K562 (cell line): ENCODE measurements around the gene PCNX3. TPM values are rescaled to one million over a fixed set of nuclear protein-coding genes. Genes with fewer than 3 reads are reported as not detected.

Experiments
- ARHGAP35 ChIP-seq: fragments of 450-650 bp; IDR thresholded peaks from 2 replicates; pipeline ENCODE4 v1.6.1; 2018; ENCODE audit not compliant: partially characterized antibody
- EGR1 ChIP-seq: fragments of 450-650 bp; conservative IDR thresholded peaks from 2 replicates; pipeline ENCODE4 v1.6.1; 2017; ENCODE audit warnings: mild to moderate bottlenecking
- FOS ChIP-seq: IDR thresholded peaks from 3 replicates; pipeline ENCODE4 v1.6.1; 2011; ENCODE audit not compliant: insufficient read length; ENCODE audit errors: extremely low read depth
- GTF2A2 ChIP-seq: IDR thresholded peaks from 2 replicates; pipeline ENCODE4 v1.6.1; 2016; ENCODE audit warnings: mild to moderate bottlenecking, missing genetic modification characterization, missing compliant biosample characterization
- HOXB6 ChIP-seq: fragments of 250-450 bp; sonication (Bioruptor Pico); IDR thresholded peaks from 2 replicates; pipeline ENCODE4 v1.5.1; 2022; ENCODE audit warnings: mild to moderate bottlenecking, borderline replicate concordance
- KLF6 ChIP-seq: fragments of 250-450 bp; sonication (Bioruptor Pico); IDR thresholded peaks from 2 replicates; pipeline ENCODE4 v1.4.0; 2020; ENCODE audit warnings: mild to moderate bottlenecking, moderate library complexity, borderline replicate concordance
- POLR3G ChIP-seq: IDR thresholded peaks from 2 replicates; pipeline ENCODE4 v1.6.1; 2011; ENCODE audit not compliant: insufficient read length, insufficient replicate concordance; ENCODE audit errors: extremely low read depth
- RB1 ChIP-seq: fragments of 450-650 bp; IDR thresholded peaks from 2 replicates; pipeline ENCODE4 v1.6.1; 2017; ENCODE audit warnings: low read depth, mild to moderate bottlenecking
- RBFOX2 ChIP-seq: fragments of 200-400 bp; formaldehyde crosslinking; IDR thresholded peaks from 2 replicates; pipeline ENCODE4 v1.6.1; 2017; ENCODE audit warnings: low read depth, mild to moderate bottlenecking, low read length, moderate library complexity
- TAF1 ChIP-seq: IDR thresholded peaks from 2 replicates; pipeline ENCODE4 v1.6.1; 2011; ENCODE audit warnings: mild to moderate bottlenecking, low read length, moderate library complexity; ENCODE audit not compliant: insufficient read depth, control insufficient read depth, severe bottlenecking; ENCODE audit errors: extremely low read depth
- TFAP4 ChIP-seq: sonication (generic); formaldehyde crosslinking; IDR thresholded peaks from 2 replicates; pipeline ENCODE4 v1.8.0; 2022; ENCODE audit warnings: missing genetic modification reagents, mild to moderate bottlenecking, moderate library complexity, borderline replicate concordance
- THAP7 ChIP-seq: fragments of 250-450 bp; sonication (Bioruptor Pico); IDR thresholded peaks from 2 replicates; pipeline ENCODE4 v1.5.0; 2021
- ZBTB9 ChIP-seq: fragments of 450-650 bp; formaldehyde crosslinking; IDR thresholded peaks from 2 replicates; pipeline ENCODE4 v1.4.0; 2020; ENCODE audit warnings: mild to moderate bottlenecking, moderate library complexity
- ZNF655 ChIP-seq: fragments of 250-450 bp; sonication (Bioruptor Pico); IDR thresholded peaks from 2 replicates; pipeline ENCODE4 v1.5.0; 2021
- ZNF740 ChIP-seq, 3 experiments: fragments of 200-800 bp in 1 of 3; sonication (Bioruptor generic) in 1 of 3; sonication (generic) in 1 of 3; formaldehyde crosslinking in 1 of 3; IDR thresholded peaks; 2 replicates each; pipeline versions ENCODE4 v1.6.1 to v1.8.0; 2016 to 2022; ENCODE audit warnings: mild to moderate bottlenecking in 2 of 3, missing compliant biosample characterization in 2 of 3, missing genetic modification characterization in 2 of 3, missing genetic modification reagents in 1 of 3
- ZNF778 ChIP-seq: fragments of 450-650 bp; formaldehyde crosslinking; IDR thresholded peaks from 2 replicates; pipeline ENCODE4 v1.4.0; 2020; ENCODE audit warnings: mild to moderate bottlenecking, moderate library complexity
- polyA plus RNA-seq, 8 experiments: library from polyadenylated mRNA; depleted of rRNA in 4 of 8; stranded (reverse) in 5 of 8; unstranded in 3 of 8; fragments of >200 nt; fragmentation: Nextera tagmentation in 2 of 8; fragmentation: Illumina TruSeq in 1 of 8; extraction: Ambion mirVana in 2 of 8; extraction: Trizol in 1 of 8; gene quantifications; 2 replicates each; pipeline versions ENCODE4 v1.2.1 to v1.2.3, GENCODE V29; 2011 to 2014; ENCODE audit warnings: inconsistent platforms in 1 of 8, missing spikeins in 1 of 8
- total RNA-seq, 7 experiments: library from RNA; depleted of rRNA in 6 of 7; stranded (reverse); fragments of >200 nt in 6 of 7; fragmentation: Illumina TruSeq in 2 of 7; extraction: Trizol in 2 of 7; gene quantifications; 2 replicates each; pipeline versions ENCODE4 v1.2.1 to v1.2.3, GENCODE V29; 2011 to 2021; ENCODE audit warnings: low replicate concordance in 1 of 7
- TF ChIP-seq, protein P1 (sequence below), 3 experiments: fragments of 200-800 bp in 1 of 3; fragments of 250-450 bp in 1 of 3; fragments of 450-650 bp in 1 of 3; sonication (Bioruptor Pico) in 1 of 3; sonication (Bioruptor generic) in 1 of 3; formaldehyde crosslinking in 1 of 3; IDR thresholded peaks; 2 replicates each; pipeline versions ENCODE4 v1.6.1 to v1.8.0; 2016 to 2022; ENCODE audit warnings: mild to moderate bottlenecking in 2 of 3, missing genetic modification characterization in 2 of 3, missing compliant biosample characterization in 1 of 3, moderate library complexity in 1 of 3

The PCNX3 gene
- total and polyA plus RNA-seq, 9 of the 15 experiments (the other 6 are each of a cell fraction or from before 2014, with no cell fraction given), result 0.11 to 47.8 (median 12.8) TPM

DNA sequence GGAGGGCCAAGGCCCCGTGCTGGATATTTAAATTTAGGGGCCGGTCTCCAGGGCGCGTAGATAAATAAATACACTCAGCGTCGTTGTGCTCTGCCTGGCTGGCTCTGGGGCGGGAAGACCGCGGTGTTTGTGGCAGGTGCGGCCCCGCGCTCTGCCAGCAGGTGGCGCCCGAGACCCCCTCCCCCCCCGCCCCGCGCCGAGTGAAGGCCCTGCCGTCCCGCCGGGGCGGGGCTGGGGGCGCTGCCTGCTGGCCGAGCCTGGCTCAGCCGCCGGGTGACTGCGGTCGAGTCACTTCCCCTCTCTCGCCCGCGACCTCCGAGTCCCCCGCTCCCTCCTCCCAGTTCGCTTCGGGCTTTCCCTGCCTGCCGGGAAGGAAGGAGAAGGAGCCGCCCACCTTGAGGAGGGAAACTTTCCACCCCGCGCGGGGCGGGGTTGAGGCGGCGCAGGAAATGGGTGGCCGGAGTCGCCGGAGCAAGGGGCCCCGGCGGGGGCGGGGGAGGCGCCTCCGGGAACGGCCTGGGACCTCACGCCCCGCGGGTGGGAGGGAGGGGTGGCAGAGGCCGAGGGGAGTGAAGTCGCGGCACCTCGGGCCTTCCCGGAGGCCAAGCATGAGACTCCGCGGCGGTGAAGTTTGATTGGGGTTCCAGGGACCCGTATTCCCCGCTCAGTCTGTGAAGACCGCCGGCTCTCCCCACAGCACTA lies 41.3 kb upstream of the PCNX3 start (continued):
- no peak for TF ChIP-seq GTF2A2 (tag)
- peak; percentile 86 for TF ChIP-seq EGR1
- no peak for TF ChIP-seq THAP7 (CRISPR knock-in tag)
- TF ChIP-seq RB1, result peak; percentile 96
- TF ChIP-seq, protein P1, sequence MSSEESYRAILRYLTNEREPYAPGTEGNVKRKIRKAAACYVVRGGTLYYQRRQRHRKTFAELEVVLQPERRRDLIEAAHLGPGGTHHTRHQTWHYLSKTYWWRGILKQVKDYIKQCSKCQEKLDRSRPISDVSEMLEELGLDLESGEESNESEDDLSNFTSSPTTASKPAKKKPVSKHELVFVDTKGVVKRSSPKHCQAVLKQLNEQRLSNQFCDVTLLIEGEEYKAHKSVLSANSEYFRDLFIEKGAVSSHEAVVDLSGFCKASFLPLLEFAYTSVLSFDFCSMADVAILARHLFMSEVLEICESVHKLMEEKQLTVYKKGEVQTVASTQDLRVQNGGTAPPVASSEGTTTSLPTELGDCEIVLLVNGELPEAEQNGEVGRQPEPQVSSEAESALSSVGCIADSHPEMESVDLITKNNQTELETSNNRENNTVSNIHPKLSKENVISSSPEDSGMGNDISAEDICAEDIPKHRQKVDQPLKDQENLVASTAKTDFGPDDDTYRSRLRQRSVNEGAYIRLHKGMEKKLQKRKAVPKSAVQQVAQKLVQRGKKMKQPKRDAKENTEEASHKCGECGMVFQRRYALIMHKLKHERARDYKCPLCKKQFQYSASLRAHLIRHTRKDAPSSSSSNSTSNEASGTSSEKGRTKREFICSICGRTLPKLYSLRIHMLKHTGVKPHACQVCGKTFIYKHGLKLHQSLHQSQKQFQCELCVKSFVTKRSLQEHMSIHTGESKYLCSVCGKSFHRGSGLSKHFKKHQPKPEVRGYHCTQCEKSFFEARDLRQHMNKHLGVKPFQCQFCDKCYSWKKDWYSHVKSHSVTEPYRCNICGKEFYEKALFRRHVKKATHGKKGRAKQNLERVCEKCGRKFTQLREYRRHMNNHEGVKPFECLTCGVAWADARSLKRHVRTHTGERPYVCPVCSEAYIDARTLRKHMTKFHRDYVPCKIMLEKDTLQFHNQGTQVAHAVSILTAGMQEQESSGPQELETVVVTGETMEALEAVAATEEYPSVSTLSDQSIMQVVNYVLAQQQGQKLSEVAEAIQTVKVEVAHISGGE (CRISPR knock-in tag; IDR thresholded peaks at IDR 0.05), result peak in 1 of 3 experiments; percentile 85; a peak in 3 of 6 replicates
- TF ChIP-seq TFAP4 (CRISPR knock-in tag), result peak; percentile 85
- TF ChIP-seq FOS, result no peak
- TF ChIP-seq KLF6 (CRISPR knock-in tag), result no peak
- TF ChIP-seq ZNF740 (CRISPR knock-in tag; IDR thresholded peaks at IDR 0.05), result peak; percentile 98
- peak in 1 of 2 experiments; percentile 97; a peak in 2 of 4 replicates for TF ChIP-seq ZNF740 (tag; IDR thresholded peaks at IDR 0.05)
- no peak for TF ChIP-seq ARHGAP35
- TF ChIP-seq ZNF778 (CRISPR knock-in tag), result no peak
- TF ChIP-seq ZNF655 (CRISPR knock-in tag), result no peak
- TF ChIP-seq TAF1, result no peak
- no peak for TF ChIP-seq HOXB6 (CRISPR knock-in tag)
- TF ChIP-seq POLR3G, result no peak
- no peak for TF ChIP-seq ZBTB9 (CRISPR knock-in tag)
- TF ChIP-seq RBFOX2, result peak; percentile 62; the same call in 1 of the 2 replicates
